ENCODE data around the gene DYNC1I1. TPM values are rescaled to one million over a fixed set of nuclear protein-coding genes. Genes with fewer than 3 reads are reported as not detected.

DYNC1I1 gene
- total RNA-seq, 1 experiment from 2014 or later, result not detected

GRCh38 chr7:96009148-96009547, 236.8 kb downstream of the DYNC1I1 start:
- ChIA-PET POLR2A (no interaction called here), CTCF (no interaction called here)
- H3K27ac Mint-ChIP-seq (ENCODE audit: low read depth, unreplicated experiment), result no peak overlapping the region
- H3K4me3 Mint-ChIP-seq (ENCODE audit: unreplicated experiment), result no peak overlapping the region
- no peaks in the 10 kb centered on the region for H3K4me1 Mint-ChIP-seq (ENCODE audit: insufficient read depth, unreplicated experiment)
- peaks cover 89% of the 10 kb centered on the region for H3K27me3 Mint-ChIP-seq (ENCODE audit: insufficient read depth, unreplicated experiment)
- no peaks in the 10 kb centered on the region for H3K36me3 Mint-ChIP-seq (ENCODE audit: insufficient read depth, unreplicated experiment)
- no TSS peak for BruUV-seq (replicated peaks)
- intact Hi-C loops (cut with micrococcal nuclease), result no loop called here
- H3K9me3 Mint-ChIP-seq (ENCODE audit: unreplicated experiment), result no peaks in the 10 kb centered on the region
- DNase-seq (ENCODE audit: unreplicated experiment), result no peak
- no peak for TF ChIP-seq CTCF (IDR thresholded peaks at IDR 0.05; ENCODE audit: unreplicated experiment)

GRCh38 chr7:96013836-96014235, 241.5 kb downstream of the DYNC1I1 start:
- intact Hi-C loops (cut with micrococcal nuclease), result no loop called here
- ChIA-PET POLR2A (no interaction called here), CTCF (interaction anchor here (1.5 kb wide), 1 partner anchor 8 kb away, joined by 5 read pairs; no protein-coding TSS in a partner anchor)
- no peak for DNase-seq (ENCODE audit: unreplicated experiment)
- Mint-ChIP-seq H3K27ac (ENCODE audit: low read depth, unreplicated experiment) (no peak overlapping the region), H3K9me3 (ENCODE audit: unreplicated experiment) (no peaks in the 10 kb centered on the region), H3K36me3 (ENCODE audit: insufficient read depth, unreplicated experiment) (no peaks in the 10 kb centered on the region), H3K27me3 (ENCODE audit: insufficient read depth, unreplicated experiment) (peaks cover 92% of the 10 kb centered on the region), H3K4me1 (ENCODE audit: insufficient read depth, unreplicated experiment) (no peaks in the 10 kb centered on the region), H3K4me3 (ENCODE audit: unreplicated experiment) (no peak overlapping the region)
- no peak for TF ChIP-seq CTCF (IDR thresholded peaks at IDR 0.05; ENCODE audit: unreplicated experiment)
- no TSS peak for BruUV-seq (replicated peaks)

GRCh38 chr7:96014617-96015016, 242.3 kb downstream of the DYNC1I1 start:
- no peaks in the 10 kb centered on the region for H3K36me3 Mint-ChIP-seq (ENCODE audit: insufficient read depth, unreplicated experiment)
- no peaks in the 10 kb centered on the region for H3K9me3 Mint-ChIP-seq (ENCODE audit: unreplicated experiment)
- no TSS peak for BruUV-seq (replicated peaks)
- no peak overlapping the region for H3K4me3 Mint-ChIP-seq (ENCODE audit: unreplicated experiment)
- H3K27ac Mint-ChIP-seq (ENCODE audit: low read depth, unreplicated experiment), result no peak overlapping the region
- no peak for TF ChIP-seq CTCF (IDR thresholded peaks at IDR 0.05; ENCODE audit: unreplicated experiment)
- no peaks in the 10 kb centered on the region for H3K4me1 Mint-ChIP-seq (ENCODE audit: insufficient read depth, unreplicated experiment)
- ChIA-PET POLR2A (no interaction called here), CTCF (interaction anchor here (1.5 kb wide), 1 partner anchor 9 kb away, joined by 5 read pairs; no protein-coding TSS in a partner anchor)
- intact Hi-C loops (cut with micrococcal nuclease), result no loop called here
- no peak for DNase-seq (ENCODE audit: unreplicated experiment)
- peaks cover 91% of the 10 kb centered on the region for H3K27me3 Mint-ChIP-seq (ENCODE audit: insufficient read depth, unreplicated experiment)

GRCh38 chr7:96016056-96016586, 243.8 kb downstream of the DYNC1I1 start:
- no peaks in the 10 kb centered on the region for H3K9me3 Mint-ChIP-seq (ENCODE audit: unreplicated experiment)
- intact Hi-C loops (cut with micrococcal nuclease), result no loop called here
- H3K27me3 Mint-ChIP-seq (ENCODE audit: insufficient read depth, unreplicated experiment), result peaks cover 91% of the 10 kb centered on the region
- DNase-seq (ENCODE audit: unreplicated experiment), result no peak
- H3K27ac Mint-ChIP-seq (ENCODE audit: low read depth, unreplicated experiment), result no peak overlapping the region
- no TSS peak for BruUV-seq (replicated peaks)
- no peak for TF ChIP-seq CTCF (IDR thresholded peaks at IDR 0.05; ENCODE audit: unreplicated experiment)
- H3K36me3 Mint-ChIP-seq (ENCODE audit: insufficient read depth, unreplicated experiment), result no peaks in the 10 kb centered on the region
- no peak overlapping the region for H3K4me3 Mint-ChIP-seq (ENCODE audit: unreplicated experiment)
- ChIA-PET POLR2A (interaction anchor here (0.9 kb wide), 1 partner anchor 10 kb away, joined by 3 read pairs; no protein-coding TSS in a partner anchor), CTCF (interaction anchor here (0.6 to 0.7 kb wide), 2 partner anchors 75 to 1011 kb away, joined by 3 to 4 read pairs; no protein-coding TSS in a partner anchor)
- no peaks in the 10 kb centered on the region for H3K4me1 Mint-ChIP-seq (ENCODE audit: insufficient read depth, unreplicated experiment)

All from MCF 10A (cell line).